Endothelial cell of umbilical vein (primary cell): ENCODE results near the gene MAGT1. TPM values are rescaled to one million over a fixed set of nuclear protein-coding genes. Genes with fewer than 3 reads are reported as not detected.

Source experiments
- BruUV-seq: library from RNA; stranded (reverse); fragments of 400-500 nt; replicated peaks from 2 replicates; lab custom pipeline; 2021; lab: Mats Ljungman, UMichigan
- CTCF ChIA-PET: fragments of 300-600, 350-600 bp; sonication (Branson Sonifier 250); formaldehyde crosslinking; loops from one replicate; lab custom pipeline; 2021; ENCODE audit warnings: antibody characterized with exemption, inconsistent platforms; lab: Charles Lee
- POLR2A ChIA-PET: fragments of 300-600, 350-600 bp; sonication (Branson Sonifier 250); formaldehyde crosslinking; loops from one replicate; lab custom pipeline; 2021; ENCODE audit warnings: antibody characterized with exemption, inconsistent platforms; lab: Charles Lee
- DNase-seq: peaks from one replicate; pipeline ENCODE4 v3.0.0-alpha.2; 2011; ENCODE audit warnings: low read depth, low spot score
- FAIRE-seq: peaks from 2 replicates; lab custom pipeline; 2011; peaks lifted over from hg19 to GRCh38; lab: Jason Lieb, UNC
- H2AFZ ChIP-seq: 2 replicates; pipeline ENCODE4 v1.6.0; 2012; ENCODE audit warnings: low read depth, low read length, control low read depth, inconsistent platforms
- H3K27ac ChIP-seq: 2 replicates; pipeline ENCODE4 v1.5.1; 2011; ENCODE audit warnings: low read depth, mild to moderate bottlenecking, control low read depth, low read length, moderate library complexity; ENCODE audit not compliant: insufficient read depth
- H3K27me3 ChIP-seq, 2 experiments: 2 replicates each; pipeline versions ENCODE4 v1.6.0 to v1.6.1; 2011; ENCODE audit warnings: low read length in 2 of 2, mixed read lengths in 1 of 2; ENCODE audit not compliant: control insufficient read depth in 2 of 2, insufficient read depth in 2 of 2
- H3K36me3 ChIP-seq, 2 experiments: 2 replicates in 1 of 2; 3 replicates in 1 of 2; pipeline ENCODE4 v1.5.1; 2011; ENCODE audit warnings: low read length in 2 of 2, mild to moderate bottlenecking in 1 of 2, moderate library complexity in 1 of 2; ENCODE audit not compliant: control insufficient read depth in 2 of 2, insufficient read depth in 2 of 2; ENCODE audit errors: extremely low read depth in 1 of 2
- H3K4me1 ChIP-seq: 3 replicates; pipeline ENCODE4 v1.5.1; 2011; ENCODE audit warnings: mild to moderate bottlenecking, low read length; ENCODE audit not compliant: control insufficient read depth, insufficient read depth; ENCODE audit errors: extremely low read depth
- H3K4me2 ChIP-seq: 2 replicates; pipeline ENCODE4 v1.6.1; 2011; ENCODE audit warnings: low read length, control low read depth, mixed read lengths; ENCODE audit not compliant: insufficient read depth
- H3K4me3 ChIP-seq, 3 experiments: fragments of 200-600 bp in 1 of 3; sonication (generic), shearing (Covaris generic) in 1 of 3; replicated peaks in 1 of 3; 2 replicates each; pipeline ENCODE4 v1.5.1; 2011 to 2016; ENCODE audit warnings: control low read depth in 3 of 3, low read length in 3 of 3, mild to moderate bottlenecking in 2 of 3, inconsistent platforms in 1 of 3, low read depth in 1 of 3, moderate library complexity in 1 of 3; ENCODE audit not compliant: insufficient read depth in 1 of 3
- H3K79me2 ChIP-seq: 2 replicates; pipeline ENCODE4 v1.6.0; 2012; ENCODE audit warnings: low read length, inconsistent platforms; ENCODE audit not compliant: control insufficient read depth, insufficient read depth
- H3K9ac ChIP-seq: replicated peaks from 2 replicates; pipeline ENCODE3; 2011; ENCODE audit warnings: low read length, control low read depth; ENCODE audit not compliant: insufficient read depth; ENCODE audit errors: extremely low read depth
- H3K9me1 ChIP-seq: replicated peaks from 3 replicates; pipeline ENCODE4 v1.6.0; 2011; ENCODE audit warnings: mild to moderate bottlenecking, low read length; ENCODE audit not compliant: control insufficient read depth, insufficient read depth; ENCODE audit errors: extremely low read depth
- H3K9me3 ChIP-seq: replicated peaks from 2 replicates; pipeline ENCODE4 v1.5.1; 2012; ENCODE audit warnings: low read length, inconsistent platforms; ENCODE audit not compliant: control insufficient read depth, insufficient read depth
- H4K20me1 ChIP-seq: replicated peaks from 2 replicates; pipeline ENCODE3; 2011; ENCODE audit warnings: mild to moderate bottlenecking, low read length; ENCODE audit not compliant: control insufficient read depth, insufficient read depth; ENCODE audit errors: extremely low read depth
- EZH2 ChIP-seq: IDR thresholded peaks from 2 replicates; pipeline ENCODE4 v1.6.1; 2012; ENCODE audit warnings: borderline replicate concordance, low read depth, mild to moderate bottlenecking, moderate library complexity, low read length, inconsistent platforms; ENCODE audit not compliant: severe bottlenecking
- FOS ChIP-seq: IDR thresholded peaks from 2 replicates; pipeline ENCODE4 v1.6.1; 2011; ENCODE audit warnings: mild to moderate bottlenecking, low read length, moderate library complexity, borderline replicate concordance; ENCODE audit not compliant: insufficient read depth
- GATA2 ChIP-seq: IDR thresholded peaks from 2 replicates; pipeline ENCODE4 v1.7.0; 2011; ENCODE audit warnings: low read depth, mild to moderate bottlenecking, moderate library complexity, mixed read lengths, low read length; ENCODE audit not compliant: insufficient read length, insufficient read depth
- JUN ChIP-seq: IDR thresholded peaks from 2 replicates; pipeline ENCODE4 v1.6.1; 2011; ENCODE audit warnings: borderline replicate concordance, low read depth; ENCODE audit not compliant: insufficient read length, insufficient read depth
- MYC ChIP-seq: IDR thresholded peaks from one replicate; pipeline ENCODE4 v1.6.1; 2011; ENCODE audit warnings: mild to moderate bottlenecking, low read depth, low read length
- POLR2A ChIP-seq: IDR thresholded peaks from 2 replicates; pipeline ENCODE4 v1.6.1; 2012; ENCODE audit warnings: low read depth, mild to moderate bottlenecking, control low read depth, low read length
- POLR2AphosphoS5 ChIP-seq: IDR thresholded peaks from 2 replicates; pipeline ENCODE4 v1.6.1; 2012; ENCODE audit warnings: low read depth, mild to moderate bottlenecking, control low read depth, low read length, moderate library complexity; ENCODE audit not compliant: insufficient read depth
- dilution Hi-C: fragments of 300-500 bp; cut with MboI; formaldehyde crosslinking; loops from one replicate; pipeline ENCODE4 v1.15.0; 2019; ENCODE audit warnings: low sequenced_read_pairs; ENCODE audit not compliant: extremely low pct_ligation_motif_present
- intact Hi-C: fragments of 100-400 bp; cut with micrococcal nuclease; formaldehyde crosslinking; loops from one replicate; pipeline ENCODE4 v1.10.0; 2022
- polyA plus RNA-seq, 4 experiments: library from polyadenylated mRNA; depleted of rRNA in 3 of 4; stranded (reverse) in 3 of 4; unstranded in 1 of 4; fragments of >200 nt; gene quantifications; 2 replicates each; pipeline versions ENCODE4 v1.2.1 to v1.2.3, GENCODE V29; 2011 to 2012; ENCODE audit warnings: missing spikeins in 1 of 4
- total RNA-seq: library from RNA; stranded (reverse); gene quantifications from 2 replicates; pipeline ENCODE4 v1.2.3, GENCODE V29; 2021
- TF ChIP-seq, protein P1 (sequence below), 2 donors: IDR thresholded peaks; 1 replicate in 1 of 2; 2 replicates in 1 of 2; pipeline ENCODE4 v1.5.1; 2011; ENCODE audit warnings: low read length in 2 of 2, mild to moderate bottlenecking in 2 of 2, moderate library complexity in 2 of 2, control low read depth in 1 of 2, inconsistent platforms in 1 of 2, low read depth in 1 of 2; ENCODE audit not compliant: insufficient read depth in 1 of 2; ENCODE audit errors: extremely low read depth in 1 of 2
- TF ChIP-seq, protein P2 (sequence below): IDR thresholded peaks from 2 replicates; pipeline ENCODE4 v1.6.1; 2011; ENCODE audit not compliant: insufficient read depth, insufficient read length

Gene MAGT1
- total and polyA plus RNA-seq, 2 donors (not counting 3 experiments of a cell fraction or from before 2014, with no cell fraction given), result 36.3 to 66.9 TPM

DNA sequence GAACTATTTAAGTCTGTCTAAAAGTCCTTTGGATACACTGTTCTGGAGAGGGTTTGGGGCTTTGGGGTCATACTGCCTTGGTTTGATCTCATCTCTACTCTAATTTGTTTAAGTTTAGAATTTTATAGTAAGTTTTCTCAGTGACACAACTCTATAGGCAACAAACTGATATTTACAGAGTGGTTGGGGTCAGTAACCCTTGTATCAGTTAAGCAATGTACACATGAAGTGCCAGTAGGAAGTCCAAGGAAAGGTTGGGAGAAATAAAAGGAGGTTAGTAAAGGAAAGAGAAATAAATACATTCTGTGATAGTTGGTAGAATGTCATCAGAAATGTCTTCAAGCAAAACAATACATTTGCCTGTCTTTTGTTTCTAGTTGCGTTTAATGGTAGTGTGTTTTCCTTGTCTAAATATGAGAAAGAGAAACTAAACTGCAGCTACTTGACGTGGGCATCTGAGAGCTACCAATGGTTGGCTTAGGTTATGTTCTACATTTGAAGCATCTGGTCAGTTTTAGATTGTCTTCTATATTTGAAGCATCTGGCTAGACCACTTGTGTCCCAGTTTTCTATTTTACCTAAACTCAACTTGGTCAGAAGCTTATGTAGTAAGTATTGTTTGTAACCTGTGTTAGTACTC is 22.2 kb upstream of the MAGT1 start:
- TF ChIP-seq MYC, result no peak
- TF ChIP-seq FOS, result no peak
- no peak for TF ChIP-seq JUN
- TF ChIP-seq, protein P1, sequence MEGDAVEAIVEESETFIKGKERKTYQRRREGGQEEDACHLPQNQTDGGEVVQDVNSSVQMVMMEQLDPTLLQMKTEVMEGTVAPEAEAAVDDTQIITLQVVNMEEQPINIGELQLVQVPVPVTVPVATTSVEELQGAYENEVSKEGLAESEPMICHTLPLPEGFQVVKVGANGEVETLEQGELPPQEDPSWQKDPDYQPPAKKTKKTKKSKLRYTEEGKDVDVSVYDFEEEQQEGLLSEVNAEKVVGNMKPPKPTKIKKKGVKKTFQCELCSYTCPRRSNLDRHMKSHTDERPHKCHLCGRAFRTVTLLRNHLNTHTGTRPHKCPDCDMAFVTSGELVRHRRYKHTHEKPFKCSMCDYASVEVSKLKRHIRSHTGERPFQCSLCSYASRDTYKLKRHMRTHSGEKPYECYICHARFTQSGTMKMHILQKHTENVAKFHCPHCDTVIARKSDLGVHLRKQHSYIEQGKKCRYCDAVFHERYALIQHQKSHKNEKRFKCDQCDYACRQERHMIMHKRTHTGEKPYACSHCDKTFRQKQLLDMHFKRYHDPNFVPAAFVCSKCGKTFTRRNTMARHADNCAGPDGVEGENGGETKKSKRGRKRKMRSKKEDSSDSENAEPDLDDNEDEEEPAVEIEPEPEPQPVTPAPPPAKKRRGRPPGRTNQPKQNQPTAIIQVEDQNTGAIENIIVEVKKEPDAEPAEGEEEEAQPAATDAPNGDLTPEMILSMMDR (IDR thresholded peaks at IDR 0.05; ENCODE audit: extremely low read depth in 1 of 2, insufficient read depth in 1 of 2, low read depth in 1 of 2, low read length in 2 of 2), result no peak
- TF ChIP-seq EZH2, result no peak
- TF ChIP-seq GATA2, result no peak
- TF ChIP-seq POLR2A, result no peak
- TF ChIP-seq, protein P2, sequence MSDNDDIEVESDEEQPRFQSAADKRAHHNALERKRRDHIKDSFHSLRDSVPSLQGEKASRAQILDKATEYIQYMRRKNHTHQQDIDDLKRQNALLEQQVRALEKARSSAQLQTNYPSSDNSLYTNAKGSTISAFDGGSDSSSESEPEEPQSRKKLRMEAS, result no peak
- TF ChIP-seq POLR2AphosphoS5, result no peak
- Histone ChIP-seq H3K4me2 (no peak overlapping the region), H2AFZ (no peak overlapping the region), H3K9me3 (no peaks in the 10 kb centered on the region), H3K27me3 (no peaks in the 10 kb centered on the region), H3K79me2 (no peaks in the 10 kb centered on the region), H3K27ac (no peak overlapping the region), H3K4me3 (no peak overlapping the region), H3K4me1 (no peaks in the 10 kb centered on the region), H3K36me3 (no peaks in the 10 kb centered on the region), H4K20me1 (no peaks in the 10 kb centered on the region), H3K9me1 (no peaks in the 10 kb centered on the region), H3K9ac (no peak overlapping the region)
- peak; percentile 24 for FAIRE-seq
- no TSS peak for BruUV-seq
- dilution Hi-C loops, result no loop called here
- intact Hi-C loops, result no loop called here
- CTCF ChIA-PET, result interaction anchor here (1.3 to 1.4 kb wide), 2 partner anchors 9 to 18 kb away, joined by 3 read pairs; partner anchors contain the start of gene COX7B
- POLR2A ChIA-PET, result no interaction called here
- peak; percentile 7 for DNase-seq
